HCT116 (cell line): Measurements from ENCODE around the gene FFAR3. TPM values are rescaled to one million over a fixed set of nuclear protein-coding genes. Genes with fewer than 3 reads are reported as not detected.
A peak's percentile ranks its signal among the peaks of the same experiment; 100 is the strongest.

ENCODE experiments used
- EZH2phosphoT487 ChIP-seq: fragments of 200-600 bp; IDR thresholded peaks from 2 replicates; pipeline ENCODE4 v1.6.1; 2018; ENCODE audit warnings: antibody characterized with exemption, borderline replicate concordance
- FOSL1 ChIP-seq: IDR thresholded peaks from 2 replicates; pipeline ENCODE4 v1.6.1; 2012; ENCODE audit warnings: low read depth
- JUND ChIP-seq: IDR thresholded peaks from 2 replicates; pipeline ENCODE4 v1.6.1; 2012
- POLR2AphosphoS5 ChIP-seq: IDR thresholded peaks from 2 replicates; pipeline ENCODE4 v1.6.1; 2011; ENCODE audit warnings: mild to moderate bottlenecking, low read depth, low read length, moderate library complexity
- RAD21 ChIP-seq: IDR thresholded peaks from 2 replicates; pipeline ENCODE4 v1.6.1; 2012; ENCODE audit warnings: low read depth, mild to moderate bottlenecking
- SIN3A ChIP-seq: IDR thresholded peaks from 2 replicates; pipeline ENCODE4 v1.6.1; 2012; ENCODE audit warnings: low read depth
- SP1 ChIP-seq: IDR thresholded peaks from 2 replicates; pipeline ENCODE4 v1.6.1; 2012; ENCODE audit warnings: low read depth
- SRF ChIP-seq: IDR thresholded peaks from 2 replicates; pipeline ENCODE4 v1.6.1; 2012; ENCODE audit warnings: low read depth
- ZFX ChIP-seq: fragments of 450-650 bp; IDR thresholded peaks from 2 replicates; pipeline ENCODE4 v1.6.1; 2017
- ZNF274 ChIP-seq: fragments of 200-500 bp; sonication (Bioruptor generic); IDR thresholded peaks from 2 replicates; pipeline ENCODE4 v1.6.1; 2014; ENCODE audit warnings: mild to moderate bottlenecking, low read depth, low read length, inconsistent platforms
- total RNA-seq: library from RNA; stranded (reverse); gene quantifications from one replicate; pipeline ENCODE4 v1.2.1, GENCODE V29; 2021; ENCODE audit not compliant: unreplicated experiment
- TF ChIP-seq, protein P1 (sequence below): IDR thresholded peaks from 2 replicates; pipeline ENCODE4 v1.6.1; 2012
- TF ChIP-seq, protein P2 (sequence below): IDR thresholded peaks from 2 replicates; pipeline ENCODE4 v1.6.1; 2011; ENCODE audit warnings: mild to moderate bottlenecking, low read length, moderate library complexity; ENCODE audit not compliant: insufficient replicate concordance; ENCODE audit errors: extremely low read depth

FFAR3 gene
- total RNA-seq, 1 experiment from 2014 or later = not detected

DNA sequence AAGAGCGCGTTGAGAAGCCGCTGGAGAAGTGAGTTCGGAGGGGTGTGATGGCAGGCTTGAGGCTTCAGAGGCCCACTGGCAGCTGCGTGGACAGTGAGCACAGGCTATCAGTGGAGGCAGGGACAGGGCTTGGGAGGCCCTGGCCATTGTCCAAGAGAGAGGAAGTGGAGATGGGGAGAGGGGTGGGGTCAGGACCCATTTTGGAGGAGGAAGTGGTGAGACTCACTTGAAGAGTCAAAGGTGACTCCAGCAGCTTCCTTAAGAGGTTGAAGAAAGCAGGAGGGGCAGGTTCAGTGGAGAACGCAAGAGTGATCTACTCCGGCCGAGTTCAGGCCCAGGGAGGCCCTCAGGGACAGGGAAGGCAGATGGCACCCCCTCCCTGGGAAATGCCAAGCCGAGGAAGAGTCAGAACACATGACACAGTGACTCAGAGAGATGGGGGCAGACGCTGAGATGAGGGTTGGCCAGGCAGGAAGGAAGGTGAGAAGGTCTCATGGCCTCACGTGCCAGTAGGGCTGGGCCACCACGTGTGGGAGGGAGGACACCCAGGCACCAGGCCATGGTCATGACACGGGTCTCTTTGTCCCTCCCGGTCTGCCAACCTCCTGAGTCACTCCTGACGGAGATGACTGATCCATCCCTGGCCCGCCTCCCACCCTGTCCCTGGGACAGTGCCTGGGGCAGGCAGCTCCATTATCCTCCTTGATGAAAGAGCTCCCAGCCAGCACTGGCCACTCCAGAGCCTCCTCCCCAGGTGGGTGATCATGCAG, 39.4 kb upstream of the FFAR3 start (continued):
- TF ChIP-seq, protein P1, sequence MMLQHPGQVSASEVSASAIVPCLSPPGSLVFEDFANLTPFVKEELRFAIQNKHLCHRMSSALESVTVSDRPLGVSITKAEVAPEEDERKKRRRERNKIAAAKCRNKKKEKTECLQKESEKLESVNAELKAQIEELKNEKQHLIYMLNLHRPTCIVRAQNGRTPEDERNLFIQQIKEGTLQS = no peak
- no peak for TF ChIP-seq SRF
- peak; percentile 54; the same call in 1 of the 2 replicates for TF ChIP-seq POLR2AphosphoS5
- no peak for TF ChIP-seq RAD21
- no peak; the same call in 1 of the 2 replicates for TF ChIP-seq SIN3A
- TF ChIP-seq SP1 = peak; percentile 98
- peak; percentile 78 for TF ChIP-seq FOSL1
- TF ChIP-seq ZFX = no peak
- TF ChIP-seq JUND = peak; percentile 87
- TF ChIP-seq EZH2phosphoT487 = no peak
- TF ChIP-seq, protein P2, sequence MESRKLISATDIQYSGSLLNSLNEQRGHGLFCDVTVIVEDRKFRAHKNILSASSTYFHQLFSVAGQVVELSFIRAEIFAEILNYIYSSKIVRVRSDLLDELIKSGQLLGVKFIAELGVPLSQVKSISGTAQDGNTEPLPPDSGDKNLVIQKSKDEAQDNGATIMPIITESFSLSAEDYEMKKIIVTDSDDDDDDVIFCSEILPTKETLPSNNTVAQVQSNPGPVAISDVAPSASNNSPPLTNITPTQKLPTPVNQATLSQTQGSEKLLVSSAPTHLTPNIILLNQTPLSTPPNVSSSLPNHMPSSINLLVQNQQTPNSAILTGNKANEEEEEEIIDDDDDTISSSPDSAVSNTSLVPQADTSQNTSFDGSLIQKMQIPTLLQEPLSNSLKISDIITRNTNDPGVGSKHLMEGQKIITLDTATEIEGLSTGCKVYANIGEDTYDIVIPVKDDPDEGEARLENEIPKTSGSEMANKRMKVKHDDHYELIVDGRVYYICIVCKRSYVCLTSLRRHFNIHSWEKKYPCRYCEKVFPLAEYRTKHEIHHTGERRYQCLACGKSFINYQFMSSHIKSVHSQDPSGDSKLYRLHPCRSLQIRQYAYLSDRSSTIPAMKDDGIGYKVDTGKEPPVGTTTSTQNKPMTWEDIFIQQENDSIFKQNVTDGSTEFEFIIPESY = no peak
- TF ChIP-seq ZNF274 = no peak
